Renal pelvis (tissue), 4 donors: ENCODE measurements around the gene NBR1. TPM values are rescaled to one million over a fixed set of nuclear protein-coding genes. Genes with fewer than 3 reads are reported as not detected.
"Not testable (repeated sequence)": the region's sequence is repeated elsewhere in the genome, so short reads cannot be mapped to it uniquely, and the experiment has no call there.

Experiments used
- DNase-seq: peaks from one replicate; pipeline ENCODE4 v3.0.0-alpha.2; 2013
- polyA plus RNA-seq, 3 donors: library from polyadenylated mRNA; unstranded; fragments of 120-200 nt; gene quantifications; one replicate each; pipeline ENCODE4 v1.2.1, GENCODE V29; 2013; ENCODE audit not compliant: insufficient read length in 3 of 3

The NBR1 gene
- polyA plus RNA-seq, 3 donors: 109 to 118 (median 110) TPM

- DNase-seq: no peak
Measured at GRCh38 chr17:43151880-43152456, 19.0 kb upstream of the NBR1 start.

GRCh38 chr17:43153197-43153835, 17.7 kb upstream of the NBR1 start:
- DNase-seq: not testable (repeated sequence)

- no peak for DNase-seq
Measured at GRCh38 chr17:43155666-43156065, 15.3 kb upstream of the NBR1 start.

- not testable (repeated sequence) for DNase-seq
Measured at GRCh38 chr17:43159232-43159631, 11.8 kb upstream of the NBR1 start.

GRCh38 chr17:43159957-43160356, 11.1 kb upstream of the NBR1 start:
- DNase-seq: not testable (repeated sequence)

GRCh38 chr17:43165971-43166370, 5.0 kb upstream of the NBR1 start:
- not testable (repeated sequence) for DNase-seq

- DNase-seq: peak; percentile 7
Measured at GRCh38 chr17:43169561-43170139, 1.4 kb upstream of the NBR1 start.

- DNase-seq: peak; percentile 97
Measured at GRCh38 chr17:43170140-43170765, 761 bp upstream of the NBR1 start.

GRCh38 chr17:43171586-43172487, 823 bp downstream of the NBR1 start:
- peak; percentile 83 for DNase-seq

- no peak for DNase-seq
Measured at GRCh38 chr17:43175213-43176118, 4.5 kb downstream of the NBR1 start.

- DNase-seq: no peak
Measured at GRCh38 chr17:43176119-43176570, 5.1 kb downstream of the NBR1 start.

GRCh38 chr17:43183921-43184320, 12.9 kb downstream of the NBR1 start:
- DNase-seq: no peak

- DNase-seq: not testable (repeated sequence)
Measured at GRCh38 chr17:43186656-43187055, 15.6 kb downstream of the NBR1 start.

GRCh38 chr17:43193251-43193650, 22.2 kb downstream of the NBR1 start:
- DNase-seq: no peak

- no peak for DNase-seq
Measured at GRCh38 chr17:43199633-43200032, 28.6 kb downstream of the NBR1 start.

- DNase-seq: no peak
Measured at GRCh38 chr17:43200127-43200526, 29.1 kb downstream of the NBR1 start.

- DNase-seq: not testable (repeated sequence)
Measured at GRCh38 chr17:43203013-43203412, 32.0 kb downstream of the NBR1 start.

GRCh38 chr17:43210576-43210975, 39.6 kb downstream of the NBR1 start:
- no peak for DNase-seq

- DNase-seq: no peak
Measured at GRCh38 chr17:43211123-43211479, 40.1 kb downstream of the NBR1 start.

- DNase-seq: peak; percentile 78
Measured at GRCh38 chr17:43211480-43212402, 40.7 kb downstream of the NBR1 start, which contains the start of gene TMEM106A. TSS of gene TMEM106A (plus strand) at chr17:43211875. CDS start at chr17:43213042, 1,167 bp downstream.
